Fibroblast of villous mesenchyme (primary cell): ENCODE measurements around the gene SCN5A. TPM values are rescaled to one million over a fixed set of nuclear protein-coding genes. Genes with fewer than 3 reads are reported as not detected.

Experiments used
- DNase-seq: peaks from one replicate; pipeline ENCODE4 v3.0.0-alpha.2; 2010; ENCODE audit warnings: low read depth
- H3K4me3 ChIP-seq: 2 replicates; pipeline ENCODE4 v1.5.1; 2011; ENCODE audit warnings: low read depth, mild to moderate bottlenecking, low read length
- total RNA-seq: library from RNA; depleted of rRNA; stranded (reverse); fragments of >200 nt; gene quantifications from 2 replicates; pipeline ENCODE4 v1.2.3, GENCODE V29; 2012
- TF ChIP-seq, protein P1 (sequence below): IDR thresholded peaks from 2 replicates; pipeline ENCODE4 v1.5.1; 2012; ENCODE audit warnings: low read depth, mild to moderate bottlenecking, low read length; ENCODE audit not compliant: insufficient read depth

The SCN5A gene
- total RNA-seq, result 0.43 and 0.97 TPM in 2 replicates

DNA sequence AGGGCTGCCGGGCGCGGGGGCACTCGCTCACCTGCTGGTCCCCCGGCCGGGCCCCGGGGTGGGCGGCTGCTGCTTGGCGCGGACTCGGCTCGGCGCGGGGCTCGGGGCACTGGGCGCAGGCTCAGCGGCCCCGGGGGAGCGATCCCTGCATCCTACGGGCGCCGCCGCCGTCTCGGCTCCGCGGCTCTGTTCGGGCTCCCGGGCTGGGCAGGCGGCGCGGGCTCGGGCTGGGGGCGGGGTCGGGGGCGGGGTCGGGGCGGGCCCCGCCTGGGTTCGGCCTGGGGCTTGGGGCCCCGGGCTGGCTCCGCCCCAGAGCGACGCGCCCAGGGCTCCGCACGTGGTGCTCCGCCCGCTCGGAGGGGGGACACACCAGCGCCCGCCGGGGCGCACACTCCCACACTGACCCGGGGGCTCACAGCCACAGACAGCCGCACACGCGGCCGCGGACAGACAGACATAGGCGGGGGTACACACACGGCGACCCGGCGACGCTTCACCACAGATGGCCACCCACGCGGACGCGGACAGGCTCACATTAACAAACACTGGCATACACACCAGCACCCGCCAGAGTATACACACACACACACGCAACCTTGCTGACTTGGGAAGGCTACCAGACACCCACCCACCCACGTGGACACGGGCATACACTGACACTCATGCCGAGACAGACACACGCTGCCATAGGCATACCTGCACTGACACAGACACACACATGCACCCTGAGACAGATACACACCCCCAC, at the start of gene SCN5A:
Gene SCN5A, minus strand, starts transcription at position 188 of the 748 bp plus-strand sequence. CDS start 16,380 bp downstream, outside the sequence.
- peak; percentile 10 for DNase-seq
- TF ChIP-seq, protein P1, sequence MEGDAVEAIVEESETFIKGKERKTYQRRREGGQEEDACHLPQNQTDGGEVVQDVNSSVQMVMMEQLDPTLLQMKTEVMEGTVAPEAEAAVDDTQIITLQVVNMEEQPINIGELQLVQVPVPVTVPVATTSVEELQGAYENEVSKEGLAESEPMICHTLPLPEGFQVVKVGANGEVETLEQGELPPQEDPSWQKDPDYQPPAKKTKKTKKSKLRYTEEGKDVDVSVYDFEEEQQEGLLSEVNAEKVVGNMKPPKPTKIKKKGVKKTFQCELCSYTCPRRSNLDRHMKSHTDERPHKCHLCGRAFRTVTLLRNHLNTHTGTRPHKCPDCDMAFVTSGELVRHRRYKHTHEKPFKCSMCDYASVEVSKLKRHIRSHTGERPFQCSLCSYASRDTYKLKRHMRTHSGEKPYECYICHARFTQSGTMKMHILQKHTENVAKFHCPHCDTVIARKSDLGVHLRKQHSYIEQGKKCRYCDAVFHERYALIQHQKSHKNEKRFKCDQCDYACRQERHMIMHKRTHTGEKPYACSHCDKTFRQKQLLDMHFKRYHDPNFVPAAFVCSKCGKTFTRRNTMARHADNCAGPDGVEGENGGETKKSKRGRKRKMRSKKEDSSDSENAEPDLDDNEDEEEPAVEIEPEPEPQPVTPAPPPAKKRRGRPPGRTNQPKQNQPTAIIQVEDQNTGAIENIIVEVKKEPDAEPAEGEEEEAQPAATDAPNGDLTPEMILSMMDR, result no peak
- H3K4me3 ChIP-seq, result peak within 1 kb of the TSS; percentile 51

DNA sequence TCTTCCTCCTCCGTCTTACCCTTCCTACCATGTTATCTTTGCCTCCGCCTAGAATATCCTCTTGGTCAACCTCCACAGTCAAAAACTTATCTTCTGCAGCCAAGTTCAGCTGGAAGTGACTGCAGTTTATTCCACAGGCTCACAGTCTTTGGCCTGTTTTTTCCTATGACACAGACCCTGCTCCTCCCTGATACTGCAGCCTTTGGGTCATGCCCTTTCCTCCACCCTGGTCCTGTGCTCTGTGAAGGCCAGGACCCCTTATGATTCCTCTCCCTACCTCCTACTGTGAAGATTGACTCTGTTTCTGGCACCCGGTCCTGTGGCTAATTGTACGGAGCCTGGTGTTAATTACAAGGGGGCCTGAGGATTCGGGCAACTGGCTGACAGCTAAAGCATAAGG, 49.3 kb upstream of the SCN5A start:
- H3K4me3 ChIP-seq, result no peak overlapping the region
- TF ChIP-seq, protein P1, result no peak
- no peak for DNase-seq

DNA sequence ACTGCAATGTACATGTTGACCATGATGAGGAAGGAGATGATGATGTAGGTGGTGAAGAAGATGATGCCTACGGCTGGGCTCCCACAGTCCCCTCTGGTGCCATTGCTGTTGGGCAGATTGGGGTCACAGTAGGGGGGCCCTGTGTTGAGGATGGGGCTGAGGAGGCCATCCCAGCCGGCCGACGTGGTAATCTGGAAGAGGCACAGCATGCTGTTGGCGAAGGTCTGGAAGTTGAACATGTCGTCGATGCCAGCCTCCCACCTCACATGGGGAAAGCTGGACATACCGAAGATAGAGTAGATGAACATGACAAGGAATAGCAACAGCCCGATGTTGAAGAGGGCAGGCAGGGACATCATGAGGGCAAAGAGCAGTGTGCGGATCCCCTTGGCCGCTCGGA, 48.6 kb upstream of the SCN5A start:
- no peak overlapping the region for H3K4me3 ChIP-seq
- TF ChIP-seq, protein P1, result no peak
- no peak for DNase-seq

DNA sequence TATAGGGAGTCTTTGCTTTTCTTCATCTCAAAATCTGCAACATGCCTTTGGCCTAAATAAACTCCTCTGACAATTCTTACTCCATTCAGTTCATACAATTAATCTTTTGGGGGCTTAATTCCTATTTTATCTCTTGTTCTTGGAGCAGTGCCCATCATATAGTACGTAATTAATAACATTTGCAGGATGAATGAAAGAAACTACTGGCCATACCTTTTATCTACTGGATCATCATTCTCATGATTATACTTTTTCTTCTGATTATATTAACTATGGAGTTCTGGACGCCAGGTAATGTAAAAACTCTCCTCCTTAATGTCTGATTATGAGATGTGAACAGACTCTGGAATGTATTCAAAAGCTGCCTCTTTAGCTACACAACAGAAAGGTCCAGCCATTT, 46.5 kb upstream of the SCN5A start:
- TF ChIP-seq, protein P1, result no peak
- no peak overlapping the region for H3K4me3 ChIP-seq
- no peak for DNase-seq

DNA sequence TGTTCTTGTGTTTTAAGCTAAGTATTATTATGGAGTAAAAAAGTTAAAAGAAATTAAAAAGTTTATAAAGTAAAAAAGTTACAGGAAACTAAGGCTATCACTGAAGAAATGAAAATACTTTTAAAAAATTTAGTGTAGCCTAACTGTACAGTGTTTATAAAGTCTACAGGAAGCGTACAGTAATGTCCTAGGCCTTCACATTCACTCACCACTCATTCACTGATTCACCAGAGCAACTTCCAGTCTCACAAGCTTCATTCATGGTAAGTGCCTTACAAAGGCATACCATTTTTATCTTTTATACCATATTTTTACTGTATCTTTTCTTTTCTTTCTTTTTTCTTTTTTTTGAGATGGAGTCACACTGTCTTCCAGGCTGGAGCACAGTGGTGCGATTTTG, 40.7 kb upstream of the SCN5A start:
- TF ChIP-seq, protein P1, result no peak
- no peak for DNase-seq
- no peak overlapping the region for H3K4me3 ChIP-seq

DNA sequence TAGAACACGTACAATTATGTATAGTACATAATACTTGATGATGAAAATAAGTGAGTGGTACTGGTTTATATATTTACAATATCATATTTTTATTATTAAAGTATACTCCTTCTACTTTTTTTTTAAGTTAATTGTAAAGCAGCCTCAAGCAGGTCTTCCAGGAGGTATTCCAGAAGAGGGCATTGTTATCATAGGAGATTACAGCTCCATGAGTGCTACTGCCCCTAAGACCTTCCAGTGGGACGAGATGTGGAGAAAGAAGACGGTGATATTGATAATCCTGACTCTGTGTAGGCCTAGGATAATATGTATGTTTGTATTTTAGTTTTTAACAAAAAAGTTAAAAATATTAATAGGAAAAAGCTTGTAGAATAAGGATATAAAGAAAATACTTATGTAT, 40.3 kb upstream of the SCN5A start:
- H3K4me3 ChIP-seq, result no peak overlapping the region
- TF ChIP-seq, protein P1, result no peak
- no peak for DNase-seq

DNA sequence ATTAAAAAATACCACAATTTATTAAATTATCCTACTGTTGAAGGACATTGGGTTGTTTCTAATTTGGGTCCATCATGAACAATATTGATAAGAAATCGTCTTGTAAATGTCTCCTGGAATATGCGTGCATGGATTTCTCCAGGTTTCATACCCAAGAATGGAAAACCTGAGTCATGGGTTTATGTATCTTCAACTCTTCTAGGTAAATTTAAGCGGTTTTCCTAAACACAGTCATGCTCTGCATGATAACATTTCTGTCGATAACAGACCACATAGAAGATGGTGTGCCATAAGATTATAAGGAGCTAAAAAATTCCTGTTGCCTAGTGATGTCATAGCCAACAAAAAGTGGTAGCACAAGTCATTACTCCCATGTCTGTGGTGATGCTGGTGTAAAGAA, 39.9 kb upstream of the SCN5A start:
- H3K4me3 ChIP-seq, result no peak overlapping the region
- TF ChIP-seq, protein P1, result no peak
- no peak for DNase-seq
